MV-4-11 (cell line): ENCODE data around the gene PXT1.
A peak's percentile ranks its signal among the peaks of the same experiment; 100 is the strongest.
"Not testable (repeated sequence)": the region's sequence is repeated elsewhere in the genome, so short reads cannot be mapped to it uniquely, and the experiment has no call there.

Experiments used
- DNase-seq: peaks from one replicate; lab custom pipeline; 2025; lab: John Stamatoyannopoulos, UW

The PXT1 gene

DNA sequence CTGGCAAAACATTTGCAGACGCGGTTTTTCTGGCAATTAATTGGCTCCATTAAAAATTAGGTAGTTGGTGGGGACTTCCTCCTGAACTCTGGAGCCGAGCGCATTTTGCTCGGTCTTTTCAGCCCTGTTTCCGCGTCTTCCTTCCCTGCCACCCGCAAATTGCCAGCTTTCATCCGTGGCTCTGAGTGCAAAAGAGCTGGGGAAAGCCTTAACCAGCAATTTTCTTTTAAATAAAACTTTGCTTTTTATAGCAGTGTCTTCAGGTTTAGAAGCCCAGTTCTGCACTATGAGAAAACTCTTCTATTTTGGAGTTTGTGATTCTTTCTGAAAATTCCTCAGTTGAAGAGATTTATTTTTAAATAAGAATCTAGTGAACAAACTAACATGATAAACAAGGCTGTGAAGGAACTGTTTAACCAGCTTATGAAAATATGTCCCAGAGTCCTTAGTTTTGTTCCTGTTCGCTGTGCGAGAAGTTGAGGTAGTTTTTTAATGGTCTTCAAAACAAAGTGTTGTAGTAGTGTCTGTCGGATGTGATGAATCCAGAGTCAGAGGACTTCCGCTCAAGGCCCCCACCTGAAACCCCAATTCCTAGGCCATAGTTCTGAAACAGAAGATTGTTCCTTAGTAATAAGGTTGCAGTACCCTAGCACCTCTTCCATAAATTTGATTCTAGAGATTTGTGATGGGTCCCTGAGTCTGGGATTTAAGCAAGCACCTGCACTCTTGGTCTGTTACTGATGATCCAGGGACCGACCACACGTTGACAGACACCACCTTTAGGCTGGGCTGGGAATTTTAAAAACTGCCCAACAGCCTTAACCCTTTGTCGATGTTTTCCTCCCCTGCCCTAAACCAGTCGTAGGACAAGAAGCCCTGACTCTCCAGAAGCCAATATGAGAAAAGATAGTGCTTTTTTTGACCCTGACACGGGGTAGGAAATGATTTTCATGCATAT lies 1.1 kb upstream of the PXT1 start:
- DNase-seq, result peak; percentile 15

DNA sequence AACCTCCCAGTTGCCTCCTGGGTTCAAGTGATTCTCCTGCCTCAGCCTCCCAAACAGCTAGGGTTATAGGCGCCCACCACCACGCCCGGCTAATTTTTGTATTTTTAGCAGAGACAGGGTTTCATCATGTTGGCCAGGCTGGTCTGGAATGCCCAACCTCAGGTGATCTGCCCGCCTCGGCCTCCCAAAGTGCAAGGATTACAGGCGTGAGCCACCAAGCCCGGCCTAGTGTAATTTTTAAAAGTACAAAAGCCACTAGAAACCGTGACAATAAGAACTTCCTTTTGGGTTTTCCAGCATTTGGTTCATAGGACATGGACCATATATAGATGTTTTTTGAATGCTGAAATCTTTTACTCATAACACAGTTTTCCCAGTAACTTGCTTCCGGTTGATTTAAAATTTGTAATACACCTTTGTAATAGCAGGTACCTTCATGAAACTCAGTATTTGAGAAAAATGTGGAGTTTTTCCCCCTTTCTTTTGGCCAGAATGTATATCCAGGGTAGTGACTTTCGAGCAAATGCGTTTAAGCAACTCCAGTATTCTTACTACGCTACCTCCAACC lies 467 bp downstream of the PXT1 start:
- no peak for DNase-seq

DNA sequence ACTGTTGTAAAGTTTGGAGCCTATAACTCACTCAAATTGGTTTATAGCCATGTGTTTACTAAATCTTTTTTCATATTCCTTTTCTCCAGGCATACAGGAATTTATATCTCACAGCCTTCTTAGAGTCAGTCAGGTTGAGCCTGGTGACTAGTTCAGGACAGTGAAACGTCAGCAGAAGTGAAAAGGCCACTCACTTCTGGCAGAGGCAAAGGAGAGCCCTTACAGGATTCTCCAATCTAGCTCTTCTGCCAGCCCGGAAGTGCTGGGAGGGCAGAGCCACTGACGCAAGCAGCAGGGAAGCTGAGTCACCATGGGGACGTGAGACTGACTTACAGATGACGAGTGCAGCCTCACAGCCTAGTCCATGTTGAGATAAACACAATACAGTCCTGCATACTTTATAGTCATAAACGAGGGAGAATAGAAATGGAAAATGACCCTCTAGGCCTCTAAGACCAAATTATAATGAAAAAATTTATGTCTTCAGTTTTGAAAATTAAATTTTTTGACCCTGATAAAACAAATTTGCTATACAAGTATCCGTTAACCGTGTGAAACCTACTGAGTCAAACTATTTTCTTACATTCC lies 1.3 kb downstream of the PXT1 start:
- DNase-seq, result peak; percentile 97

DNA sequence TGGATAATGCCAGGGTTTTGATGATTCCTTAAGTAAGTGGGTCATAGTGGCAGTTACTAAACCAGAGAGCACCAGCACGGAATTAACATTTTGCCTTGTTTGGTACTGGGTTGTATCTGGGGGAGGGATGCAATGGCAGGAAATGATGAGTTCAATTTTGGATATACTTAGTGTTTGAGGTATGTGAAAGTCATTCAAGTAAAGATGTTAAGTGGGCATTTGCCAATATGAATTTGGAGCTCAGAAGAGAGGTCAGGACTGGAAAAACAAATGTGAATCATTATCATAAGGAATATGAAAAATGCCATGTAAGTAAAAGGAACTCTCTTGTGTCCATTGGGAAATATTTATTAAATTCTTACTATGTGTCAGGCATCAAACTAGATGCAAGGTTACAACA lies 6.2 kb downstream of the PXT1 start:
- no peak for DNase-seq

DNA sequence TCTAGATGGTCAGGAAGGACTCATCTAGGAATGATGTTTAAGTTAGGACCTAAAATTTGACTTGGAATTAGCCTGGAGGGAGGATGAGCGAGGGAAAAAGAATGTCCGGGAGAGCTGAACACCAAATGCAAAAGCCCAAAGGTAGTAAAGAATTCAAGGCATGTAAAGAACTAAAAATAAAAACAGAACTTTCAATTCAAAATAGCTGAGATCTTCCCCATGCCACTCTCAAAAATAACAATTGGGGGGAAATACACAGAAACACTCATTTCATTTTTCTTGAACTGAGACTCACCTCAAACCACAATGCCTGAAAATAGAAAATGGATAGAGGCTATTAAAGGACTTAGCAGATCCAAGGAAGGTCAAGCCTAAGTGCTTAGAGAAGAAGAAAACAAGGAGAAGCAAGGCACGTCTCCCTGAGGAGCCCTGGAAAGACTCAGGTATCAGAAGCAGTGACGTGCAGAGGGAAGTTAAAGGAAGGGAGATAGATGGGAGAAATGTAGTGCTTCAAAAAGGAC lies 10.4 kb downstream of the PXT1 start:
- no peak for DNase-seq

DNA sequence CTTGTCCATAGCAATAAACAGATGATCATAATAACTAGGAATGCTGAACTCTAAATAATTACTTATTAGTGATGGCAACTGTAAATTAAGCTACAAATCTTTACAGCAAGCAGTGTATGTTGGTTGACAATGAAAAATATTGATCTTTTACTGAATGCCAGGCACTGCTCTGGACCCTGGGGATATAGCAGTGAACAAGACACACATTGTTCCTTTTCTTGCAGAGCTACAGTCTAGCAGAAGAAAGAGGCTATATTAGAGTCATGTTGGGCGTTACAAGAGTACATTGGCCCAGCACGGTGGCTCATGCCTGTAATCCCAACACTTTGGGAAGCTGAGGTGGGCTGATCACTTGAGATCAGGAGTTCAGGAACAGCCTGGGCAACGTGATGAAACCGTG lies 11.5 kb downstream of the PXT1 start:
- DNase-seq, result no peak

DNA sequence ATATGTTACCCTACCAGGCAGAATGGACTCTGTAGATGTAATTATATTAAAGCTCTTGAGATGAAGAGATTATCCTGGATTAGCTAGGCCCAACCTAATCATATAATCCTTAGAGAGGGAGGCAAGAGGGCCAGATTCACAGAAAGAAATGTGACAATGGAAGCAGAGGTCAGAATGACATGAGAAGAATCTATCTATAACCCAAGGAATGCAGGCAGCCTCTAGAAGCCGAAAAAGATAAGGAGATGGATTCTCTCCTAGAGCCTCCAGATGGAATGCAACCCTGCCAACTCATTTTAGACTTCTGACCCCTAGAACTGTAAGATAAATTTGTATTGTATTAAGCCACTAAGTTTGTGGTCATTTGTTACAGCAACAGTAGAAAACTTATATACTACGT lies 12.3 kb downstream of the PXT1 start:
- no peak for DNase-seq

DNA sequence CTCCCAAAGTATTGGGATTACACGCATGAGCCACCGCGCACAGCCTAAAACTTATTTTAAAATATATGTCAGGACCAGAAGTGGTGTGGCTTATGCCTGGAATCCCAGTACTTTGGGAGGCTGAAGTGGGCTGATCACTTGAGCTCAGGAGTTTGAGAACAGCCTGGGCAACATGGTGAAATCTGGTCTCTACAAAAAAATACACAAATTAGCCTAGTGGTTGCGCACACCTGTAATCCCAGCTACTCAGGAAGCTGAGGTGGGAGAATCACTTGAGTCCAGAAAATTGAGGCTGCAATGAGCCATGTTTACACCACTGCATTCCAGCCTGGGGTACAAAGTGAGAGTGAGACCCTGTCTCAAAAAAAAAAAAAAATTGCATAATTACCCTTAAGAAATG lies 13.7 kb downstream of the PXT1 start:
- DNase-seq, result no peak

DNA sequence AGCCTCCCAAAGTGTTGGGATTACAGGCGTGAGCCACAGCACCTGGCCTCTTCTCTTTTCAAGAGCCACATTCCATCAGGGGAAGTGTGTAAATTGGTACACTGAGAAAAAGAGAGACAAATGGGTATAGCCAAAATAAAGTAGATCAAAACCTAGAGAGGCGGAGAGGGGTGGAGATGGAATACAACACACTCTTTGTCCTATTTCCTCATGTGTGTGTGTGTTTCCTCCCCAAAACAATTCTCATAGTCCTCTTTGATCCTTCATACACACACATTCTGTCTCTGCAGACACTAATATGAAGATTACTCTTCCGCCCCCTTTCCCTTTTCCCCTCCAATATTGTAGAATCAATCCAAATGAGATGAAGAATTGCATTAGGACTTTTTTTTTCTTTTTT lies 16.0 kb downstream of the PXT1 start:
- no peak for DNase-seq

DNA sequence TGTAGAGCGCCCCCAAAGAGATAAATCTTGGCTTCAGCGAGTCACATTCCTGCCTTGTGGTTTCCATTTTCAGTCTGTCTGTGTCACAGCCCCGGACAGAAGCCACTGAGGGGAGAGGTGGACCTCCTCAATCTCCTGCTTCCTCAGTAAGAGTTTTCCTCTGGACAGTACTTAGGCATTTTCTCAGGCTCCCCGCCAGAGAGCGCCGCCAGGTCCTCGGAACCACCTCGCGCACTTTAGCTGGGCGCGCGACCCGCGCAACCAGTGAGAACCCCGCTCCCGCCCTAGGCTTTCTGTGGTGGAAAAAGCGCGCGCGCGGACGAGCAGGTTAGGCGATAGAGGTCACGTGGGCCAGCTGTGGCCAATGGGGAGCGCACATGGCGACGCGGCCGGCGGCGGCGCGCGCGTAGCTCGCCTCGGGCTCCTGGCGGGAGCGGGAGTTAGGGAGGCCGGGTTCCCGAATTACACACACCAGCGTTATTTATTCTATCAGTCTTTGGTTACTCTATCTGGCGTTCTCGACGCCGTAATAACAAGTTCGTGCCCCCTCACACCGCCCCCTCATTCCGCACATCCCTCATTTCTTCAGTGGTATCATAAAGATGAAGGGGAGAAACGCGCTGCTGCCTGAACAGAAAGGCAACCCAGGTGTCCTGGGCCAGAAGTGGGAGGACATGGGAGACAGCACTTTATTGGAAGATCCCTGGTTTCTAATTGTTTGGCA lies 19.4 kb downstream of the PXT1 start:
- DNase-seq, result peak; percentile 97

DNA sequence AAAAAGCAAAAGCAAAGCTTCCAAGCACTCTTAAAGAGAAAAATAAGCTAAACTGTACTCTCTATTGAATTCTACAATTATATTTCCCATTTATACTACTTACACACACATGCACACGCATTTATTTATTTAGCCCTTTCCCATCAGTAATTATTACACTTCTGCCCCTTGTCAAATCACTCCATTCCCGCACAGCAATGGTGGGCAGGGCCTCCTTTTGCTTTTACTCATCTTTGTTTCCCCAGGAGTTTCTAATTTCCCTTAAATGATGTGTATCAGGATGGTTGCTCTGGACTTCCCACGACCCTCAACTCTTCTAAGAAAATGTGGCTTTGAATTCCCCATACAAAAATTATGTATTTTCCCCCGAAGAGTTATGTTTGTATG lies 19.9 kb downstream of the PXT1 start:
- DNase-seq, result no peak

DNA sequence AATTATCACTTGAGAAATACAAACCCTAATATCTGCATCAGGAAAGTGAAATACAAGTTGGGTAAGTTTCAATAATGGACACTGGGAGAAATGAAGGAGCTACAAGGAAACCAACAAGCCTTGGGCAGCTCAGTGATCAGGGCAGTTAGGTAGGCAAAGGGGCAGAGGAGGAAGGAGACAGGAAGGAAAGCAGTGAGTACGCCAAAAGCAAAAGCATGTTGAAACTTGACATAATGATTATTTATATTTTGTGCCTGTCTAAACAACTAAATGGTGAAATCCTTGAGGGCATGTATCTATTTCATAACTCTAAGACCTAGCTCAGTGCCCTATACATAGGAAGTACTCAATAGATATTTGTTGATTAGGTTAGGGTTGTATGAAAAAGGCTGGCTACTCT lies 23.3 kb downstream of the PXT1 start:
- peak; percentile 25 for DNase-seq

DNA sequence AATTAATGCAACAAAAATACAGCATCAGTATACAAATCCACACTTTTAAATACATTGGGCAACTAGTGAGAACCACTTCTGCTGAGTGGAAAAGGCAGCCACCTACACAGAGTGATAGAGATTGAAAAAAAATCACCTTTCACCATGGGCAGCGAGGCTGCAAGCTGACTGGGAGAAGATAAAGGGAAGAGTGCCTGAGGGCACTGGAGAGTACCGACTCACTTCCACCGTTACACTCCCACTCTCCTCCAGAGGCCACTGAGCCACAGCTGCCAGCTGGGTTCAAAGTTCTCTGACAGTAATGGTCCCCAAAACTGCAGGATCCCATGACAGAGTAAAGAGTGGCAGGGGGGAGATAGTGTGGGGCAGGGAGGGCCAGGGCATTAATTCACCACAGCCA lies 24.1 kb downstream of the PXT1 start:
- DNase-seq, result no peak

DNA sequence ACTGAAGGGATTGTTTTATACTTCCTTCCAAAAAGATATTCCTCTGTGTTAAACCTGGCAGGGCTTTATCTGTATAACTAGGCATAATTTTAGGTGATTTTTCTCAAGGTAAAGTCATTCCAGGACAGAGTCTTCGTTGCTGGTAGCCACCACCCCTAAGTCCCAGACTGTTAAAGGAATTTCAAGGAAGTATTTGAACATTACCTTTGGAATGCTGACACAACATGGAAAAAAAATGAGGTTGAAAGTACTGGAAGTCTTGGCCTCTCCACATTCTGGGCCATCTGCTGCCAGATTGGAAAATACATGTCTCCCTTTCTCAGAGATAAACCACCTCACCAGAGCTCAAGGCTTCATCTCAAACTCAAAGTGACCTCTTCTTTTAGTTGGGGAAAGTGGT lies 28.2 kb downstream of the PXT1 start:
- DNase-seq, result no peak

DNA sequence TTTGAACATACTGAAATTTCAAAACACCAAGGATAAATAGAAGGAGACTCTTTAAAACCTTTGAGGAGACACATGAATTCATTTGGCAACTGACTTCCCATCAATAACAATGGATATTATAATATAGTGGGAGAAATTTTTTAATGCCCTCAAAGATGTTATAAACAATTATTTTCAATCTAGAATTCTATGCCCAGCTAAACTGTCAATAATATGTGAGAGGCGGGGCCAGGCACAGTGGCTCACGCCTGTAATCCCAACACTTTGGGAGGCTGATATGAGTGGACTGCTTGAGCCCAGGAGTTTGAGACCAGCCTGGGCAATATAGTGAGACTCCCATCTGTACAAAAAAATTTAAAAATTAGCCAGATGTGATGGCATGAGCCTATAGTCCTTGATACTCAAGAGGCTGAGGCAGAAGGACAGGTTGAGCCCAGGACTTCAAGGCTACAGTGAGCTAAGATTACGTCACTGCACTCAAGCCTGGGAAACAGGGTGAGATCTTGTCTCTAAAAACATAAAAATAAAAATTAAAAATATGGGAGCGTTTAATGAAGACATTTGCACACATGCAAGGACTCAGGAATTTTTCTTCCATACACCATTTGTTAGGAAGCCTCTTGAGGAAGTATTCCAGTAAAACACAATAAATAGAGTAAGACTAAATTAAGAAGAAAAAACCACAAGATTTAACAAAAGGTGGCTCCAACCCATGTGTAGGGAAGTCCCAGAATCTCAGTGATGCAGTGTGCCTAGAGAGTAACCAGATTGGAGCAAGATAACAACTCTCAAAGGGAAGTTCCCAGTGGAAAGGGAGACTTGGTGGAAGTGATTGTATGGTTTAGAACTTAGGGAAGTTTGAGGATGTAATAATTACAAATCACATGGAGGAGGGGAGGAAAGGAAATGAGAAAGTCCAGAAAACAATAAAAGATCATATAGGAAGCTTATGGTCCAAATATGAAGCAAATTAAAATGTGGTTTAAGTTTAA lies 28.9 kb downstream of the PXT1 start:
- no peak for DNase-seq

DNA sequence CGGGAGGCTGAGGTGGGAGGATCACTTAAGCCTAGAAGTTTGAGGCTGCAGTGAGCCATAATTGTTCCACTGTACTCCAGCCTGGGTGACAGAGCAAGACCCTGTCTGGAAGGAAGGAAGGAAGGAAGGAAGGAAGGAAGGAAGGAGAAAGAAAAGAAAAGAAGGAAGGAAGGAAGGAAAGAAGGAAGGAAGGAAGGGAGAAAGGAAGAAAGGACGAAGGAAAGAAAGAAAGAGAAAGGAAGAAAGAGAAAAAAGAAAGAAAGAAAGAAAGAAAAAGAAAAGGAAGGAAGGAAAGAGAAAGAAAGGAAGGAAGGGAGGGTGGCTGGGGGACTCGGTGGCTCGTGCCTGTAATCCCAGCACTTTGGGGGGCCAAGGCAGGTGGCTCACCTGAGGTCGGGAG lies 32.9 kb downstream of the PXT1 start:
- not testable (repeated sequence) for DNase-seq

DNA sequence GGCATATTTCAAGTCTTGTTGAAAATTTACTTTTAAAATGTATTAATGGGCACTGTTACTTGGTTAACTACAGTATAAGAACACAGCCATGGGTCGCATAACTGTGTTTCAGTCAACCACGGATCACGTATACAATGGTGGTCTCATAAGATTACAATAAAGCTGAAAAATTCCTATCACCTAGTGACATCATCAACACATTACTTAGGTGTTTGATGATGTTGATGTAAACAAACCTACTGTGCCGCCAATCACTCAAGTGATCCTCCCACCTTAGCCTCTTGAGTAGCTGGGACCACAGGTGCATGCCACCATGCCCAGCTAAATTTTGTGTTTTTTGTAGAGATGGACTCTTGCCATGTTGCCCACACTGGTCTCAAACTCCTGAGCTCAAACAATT lies 38.5 kb downstream of the PXT1 start:
- no peak for DNase-seq

DNA sequence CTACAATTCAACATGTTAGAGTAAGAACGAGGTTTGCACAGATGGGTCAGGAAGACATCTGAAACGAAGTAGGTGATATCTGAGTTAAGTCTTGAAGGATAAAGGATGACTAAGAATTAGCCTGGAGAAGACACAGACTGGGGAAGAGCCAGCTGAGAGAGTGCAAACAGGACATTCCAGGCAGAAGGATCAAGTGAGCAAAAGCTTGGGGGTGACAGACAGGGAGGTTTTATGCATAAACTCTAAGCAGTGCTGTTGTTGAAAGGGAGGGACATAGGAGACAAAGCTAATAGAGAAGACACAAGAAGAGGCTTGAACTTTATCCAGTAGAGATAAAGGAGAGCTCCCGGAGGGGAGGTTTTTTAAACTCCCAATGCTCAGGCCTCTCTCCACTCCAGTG lies 40.2 kb downstream of the PXT1 start:
- no peak for DNase-seq

DNA sequence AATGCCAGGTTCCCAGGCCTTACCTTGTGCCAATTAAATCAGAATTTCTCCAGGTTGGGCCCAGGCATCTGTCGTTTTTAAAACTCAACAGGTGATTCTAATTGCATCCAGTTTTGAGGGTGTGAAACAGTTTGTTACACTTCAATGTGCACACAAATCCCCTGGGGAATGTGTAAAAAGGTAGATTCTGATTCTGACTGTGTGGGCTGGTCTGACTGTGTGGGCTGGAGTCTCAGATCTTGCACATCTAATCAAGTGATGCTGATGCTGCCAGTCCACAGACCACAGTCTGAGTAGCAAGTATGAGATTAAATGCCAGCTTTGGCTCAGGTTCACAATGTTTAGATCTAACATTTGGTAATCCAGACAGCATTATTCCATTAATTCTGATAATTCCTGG lies 42.7 kb downstream of the PXT1 start:
- no peak for DNase-seq

DNA sequence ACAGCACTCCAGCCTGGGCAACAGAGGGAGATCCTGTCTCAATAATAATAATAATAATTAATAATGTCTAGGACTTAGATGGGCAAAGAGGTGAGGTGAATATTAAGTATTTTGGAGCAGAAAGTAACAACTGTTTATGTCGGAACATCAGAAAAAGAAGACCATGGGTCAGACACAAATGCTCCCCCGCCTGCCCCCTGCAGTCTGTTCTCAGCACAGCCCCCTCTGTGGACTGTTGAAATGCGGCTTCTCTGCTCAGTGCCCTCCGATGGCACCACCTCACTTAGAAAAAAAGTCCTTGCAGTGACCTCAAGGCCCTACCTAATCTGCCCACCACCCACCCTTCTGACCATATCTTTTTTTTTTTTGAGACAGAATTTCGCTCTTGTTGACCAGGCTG lies 50.0 kb downstream of the PXT1 start:
- no peak for DNase-seq

DNA sequence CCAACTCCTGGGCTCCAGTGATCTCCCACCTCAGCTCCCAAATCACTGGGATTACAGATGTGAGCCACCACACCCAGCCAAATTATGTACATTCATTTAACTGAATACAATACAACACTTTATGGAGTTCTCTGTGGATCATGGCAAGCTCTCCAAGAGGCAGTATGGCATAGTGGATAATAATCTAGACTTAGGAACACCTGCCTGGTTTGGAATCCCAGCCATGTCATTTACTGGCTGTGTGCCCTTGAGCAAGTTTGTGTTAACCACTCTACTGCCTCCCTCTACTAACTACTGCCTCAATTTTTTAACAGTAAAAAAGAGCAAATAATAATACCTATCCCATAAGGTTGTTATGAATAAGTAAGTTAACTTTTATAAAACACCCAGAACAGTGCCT lies 53.3 kb downstream of the PXT1 start:
- no peak for DNase-seq
